ENCODE data around the gene HEXIM2. TPM values are rescaled to one million over a fixed set of nuclear protein-coding genes. Genes with fewer than 3 reads are reported as not detected.
A peak's percentile ranks its signal among the peaks of the same experiment; 100 is the strongest.

The HEXIM2 gene
- total RNA-seq, 1 donor from 2014 or later, result 8.4 TPM

DNA sequence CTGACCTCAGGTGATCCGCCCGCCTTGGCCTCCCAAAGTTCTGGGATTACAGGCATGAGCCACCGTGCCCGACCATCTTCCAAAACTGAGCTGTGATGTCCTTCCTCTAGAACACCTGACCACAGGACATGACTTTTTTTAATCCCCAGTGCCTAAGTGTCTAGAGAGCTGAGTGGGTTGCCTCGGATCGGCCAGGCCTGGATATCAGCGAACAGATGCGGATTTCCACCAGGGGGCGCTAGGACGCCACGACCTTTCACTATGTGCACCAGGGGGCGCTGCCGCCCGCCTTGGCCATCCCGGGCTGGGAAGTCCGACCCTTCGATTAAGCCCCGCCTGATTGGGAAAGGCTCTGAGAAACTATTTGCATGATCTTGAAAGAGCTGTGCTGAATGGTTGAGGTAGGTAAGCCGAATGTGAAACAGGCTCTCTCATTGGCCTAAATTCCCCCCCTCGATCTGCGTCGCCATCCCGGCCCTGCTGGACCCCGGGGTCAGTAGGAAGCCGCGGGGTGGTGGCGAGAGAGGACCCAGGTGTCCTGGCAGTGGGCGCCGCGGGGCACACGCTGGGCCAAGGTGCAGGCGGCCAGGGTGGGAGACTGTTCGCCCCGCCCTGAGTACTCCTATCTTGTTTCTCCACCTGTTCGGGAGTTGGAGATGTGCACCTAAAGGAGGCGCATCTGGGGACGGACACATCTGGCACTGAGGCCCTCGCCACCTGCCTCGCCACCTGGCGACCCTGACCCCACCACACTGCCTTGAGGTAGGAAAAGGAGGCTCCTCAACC, 26.3 kb upstream of the HEXIM2 start, which contains the start of gene ACBD4:
ACBD4 (plus strand) TSS at position 496 of the 786 bp plus-strand sequence. CDS start 458 bp downstream, outside the sequence.
- peak; percentile 96 for DNase-seq
- Mint-ChIP-seq H3K9me3 (ENCODE audit: unreplicated experiment) (peaks cover 4% of the 10 kb centered on the region), H3K36me3 (ENCODE audit: unreplicated experiment) (no peaks in the 10 kb centered on the region), H3K4me3 (ENCODE audit: unreplicated experiment) (peak within 1 kb of the TSS; percentile 65), H3K27ac (ENCODE audit: unreplicated experiment) (no peak within 1 kb of the TSS), H3K27me3 (ENCODE audit: unreplicated experiment) (peaks cover 4% of the 10 kb centered on the region), H3K4me1 (ENCODE audit: low read depth, unreplicated experiment) (peaks cover 4% of the 10 kb centered on the region)
- TF ChIP-seq CTCF (IDR thresholded peaks at IDR 0.05; ENCODE audit: partially characterized antibody, unreplicated experiment), result peak; percentile 100

DNA sequence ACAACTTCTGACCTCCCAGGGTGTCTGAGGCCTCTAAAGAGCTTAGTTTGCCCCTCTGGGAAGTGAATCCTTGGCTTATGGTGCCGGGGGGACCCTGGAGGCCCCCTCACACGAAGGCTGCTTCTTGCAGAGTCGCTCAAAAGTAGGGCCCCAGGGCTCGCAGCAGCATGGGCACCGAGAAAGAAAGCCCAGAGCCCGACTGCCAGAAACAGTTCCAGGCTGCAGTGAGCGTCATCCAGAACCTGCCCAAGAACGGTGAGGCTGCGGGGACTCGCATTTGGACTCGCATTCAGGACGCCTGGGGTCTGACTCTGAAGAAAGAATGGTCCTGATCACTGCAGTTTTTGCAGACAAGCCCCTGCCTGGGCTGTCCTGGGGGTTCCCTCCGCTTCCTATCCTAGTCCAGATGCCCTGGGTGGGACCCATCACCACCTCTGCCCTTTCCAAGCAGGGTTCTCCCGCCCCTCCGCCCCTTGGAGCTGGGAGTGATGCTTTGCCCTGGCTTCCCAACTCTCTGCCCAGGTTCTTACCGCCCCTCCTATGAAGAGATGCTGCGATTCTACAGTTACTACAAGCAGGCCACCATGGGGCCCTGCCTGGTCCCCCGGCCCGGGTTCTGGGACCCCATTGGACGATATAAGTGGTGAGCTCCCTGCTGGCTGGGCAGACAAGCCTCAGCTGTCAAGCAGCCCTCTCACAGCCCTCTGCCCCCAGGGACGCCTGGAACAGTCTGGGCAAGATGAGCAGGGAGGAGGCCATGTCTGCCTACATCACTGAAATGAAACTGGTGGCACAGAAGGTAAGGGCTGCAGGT, 25.5 kb upstream of the HEXIM2 start:
- Mint-ChIP-seq H3K9me3 (ENCODE audit: unreplicated experiment) (peaks cover 2% of the 10 kb centered on the region), H3K4me1 (ENCODE audit: low read depth, unreplicated experiment) (peaks cover 4% of the 10 kb centered on the region), H3K4me3 (ENCODE audit: unreplicated experiment) (peak overlapping the region; percentile 65), H3K27ac (ENCODE audit: unreplicated experiment) (no peak overlapping the region), H3K27me3 (ENCODE audit: unreplicated experiment) (peaks cover 2% of the 10 kb centered on the region), H3K36me3 (ENCODE audit: unreplicated experiment) (no peaks in the 10 kb centered on the region)
- no peak for TF ChIP-seq CTCF (IDR thresholded peaks at IDR 0.05; ENCODE audit: partially characterized antibody, unreplicated experiment)
- DNase-seq, result peak; percentile 76

GRCh38 chr17:45136846-45137560, 24.7 kb upstream of the HEXIM2 start:
- H3K4me3 Mint-ChIP-seq (ENCODE audit: unreplicated experiment), result peak overlapping the region; percentile 65
- DNase-seq, result no peak
- TF ChIP-seq CTCF (IDR thresholded peaks at IDR 0.05; ENCODE audit: partially characterized antibody, unreplicated experiment), result no peak

DNA sequence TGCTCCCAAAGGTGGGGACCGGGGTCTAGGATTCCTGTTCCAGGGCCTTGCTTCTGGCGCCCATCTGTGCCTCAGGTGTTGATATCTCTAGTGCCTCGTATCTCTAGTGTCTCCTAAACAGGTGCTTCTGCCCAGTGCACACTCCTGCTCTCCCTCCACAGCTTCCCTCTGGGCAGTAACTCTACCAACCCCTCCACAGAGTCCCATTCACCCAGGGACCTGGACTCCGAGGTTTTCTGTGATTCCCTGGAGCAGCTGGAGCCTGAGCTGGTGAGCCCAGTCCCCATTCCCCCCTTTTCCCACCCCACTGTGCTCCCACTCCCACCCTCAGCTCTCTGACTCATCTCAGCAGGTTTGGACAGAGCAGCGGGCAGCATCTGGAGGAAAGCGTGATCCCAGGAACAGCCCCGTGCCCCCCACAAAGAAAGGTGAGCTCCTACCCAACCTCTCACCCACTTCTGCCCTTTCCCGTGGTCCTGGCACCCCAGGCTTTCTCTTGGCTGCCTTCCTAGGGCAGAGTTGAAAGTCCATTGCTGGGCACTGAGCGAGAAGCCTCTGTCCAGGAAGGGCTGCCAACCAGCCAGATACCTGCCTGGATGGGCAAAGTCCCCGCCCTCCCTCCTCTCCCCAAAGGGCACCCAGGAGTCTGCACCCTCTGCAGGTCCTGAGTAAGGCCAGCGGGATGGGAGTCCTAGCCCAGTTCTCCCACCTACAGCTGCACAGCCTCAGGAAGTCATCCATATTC, 23.9 kb upstream of the HEXIM2 start:
- TF ChIP-seq CTCF (IDR thresholded peaks at IDR 0.05; ENCODE audit: partially characterized antibody, unreplicated experiment), result no peak
- H3K27me3 Mint-ChIP-seq (ENCODE audit: unreplicated experiment), result peaks cover 2% of the 10 kb centered on the region
- H3K36me3 Mint-ChIP-seq (ENCODE audit: unreplicated experiment), result no peaks in the 10 kb centered on the region
- peaks cover 4% of the 10 kb centered on the region for H3K4me1 Mint-ChIP-seq (ENCODE audit: low read depth, unreplicated experiment)
- H3K9me3 Mint-ChIP-seq (ENCODE audit: unreplicated experiment), result peaks cover under 1% of the 10 kb centered on the region
- no peak overlapping the region for H3K4me3 Mint-ChIP-seq (ENCODE audit: unreplicated experiment)
- DNase-seq, result no peak
- no peak overlapping the region for H3K27ac Mint-ChIP-seq (ENCODE audit: unreplicated experiment)

More at GRCh38 chr17:45136846-45137560, 24.7 kb upstream of the HEXIM2 start:
- Mint-ChIP-seq H3K27ac (ENCODE audit: unreplicated experiment) (no peak overlapping the region), H3K27me3 (ENCODE audit: unreplicated experiment) (peaks cover 2% of the 10 kb centered on the region), H3K4me1 (ENCODE audit: low read depth, unreplicated experiment) (peaks cover 4% of the 10 kb centered on the region), H3K36me3 (ENCODE audit: unreplicated experiment) (no peaks in the 10 kb centered on the region), H3K9me3 (ENCODE audit: unreplicated experiment) (no peaks in the 10 kb centered on the region)

All from glutamatergic neuron (in vitro differentiated cells).